IMR-90 (cell line): ENCODE data around the gene RYK. TPM values are rescaled to one million over a fixed set of nuclear protein-coding genes. Genes with fewer than 3 reads are reported as not detected.

Experiments
- ATAC-seq: fragments of 200-7000 bp; cut with Tn5 transposase; 2 replicates; pipeline ENCODE4 v1.9.1; 2020; ENCODE audit warnings: low read depth, mild to moderate bottlenecking, moderate library complexity
- BruUV-seq: library from RNA; stranded (reverse); fragments of 400-500 nt; replicated peaks from 2 replicates; lab custom pipeline; 2021; lab: Mats Ljungman, UMichigan
- CTCF ChIA-PET: fragments of 300-600 bp; formaldehyde crosslinking; extraction: SDS; loops from one replicate; lab custom pipeline; 2021; ENCODE audit warnings: antibody characterized with exemption; lab: Yijun Ruan, JAX
- POLR2A ChIA-PET: fragments of 300-600 bp; sonication (Branson Sonifier 250); formaldehyde crosslinking; loops from one replicate; lab custom pipeline; 2022; ENCODE audit warnings: antibody characterized with exemption; ENCODE audit not compliant: unreplicated experiment; lab: Charles Lee
- DNase-seq: peaks from one replicate; pipeline ENCODE4 v3.0.0; 2013
- H2AFZ ChIP-seq: replicated peaks from 2 replicates; pipeline ENCODE3; 2013; ENCODE audit warnings: low read length, mild to moderate bottlenecking; ENCODE audit not compliant: poor library complexity
- H2AK5ac ChIP-seq: 2 replicates; pipeline ENCODE4 v1.6.1; 2013; ENCODE audit warnings: low read depth, low read length, inconsistent platforms
- H2AK9ac ChIP-seq: replicated peaks from 2 replicates; pipeline ENCODE3; 2013; ENCODE audit warnings: mild to moderate bottlenecking, low read depth, low read length, moderate library complexity; ENCODE audit not compliant: poor library complexity
- H2BK120ac ChIP-seq: 2 replicates; pipeline ENCODE4 v1.6.1; 2013; ENCODE audit warnings: low read depth, low read length, inconsistent platforms
- H2BK15ac ChIP-seq: 3 replicates; pipeline ENCODE4 v1.6.1; 2013; ENCODE audit warnings: low read depth, low read length, inconsistent platforms
- H2BK20ac ChIP-seq: 2 replicates; pipeline ENCODE4 v1.6.1; 2013; ENCODE audit warnings: low read depth, mild to moderate bottlenecking, inconsistent platforms, low read length, moderate library complexity
- H2BK5ac ChIP-seq: 2 replicates; pipeline ENCODE4 v1.6.1; 2013; ENCODE audit warnings: mild to moderate bottlenecking, low read depth, low read length, inconsistent platforms; ENCODE audit not compliant: poor library complexity, severe bottlenecking
- H3K14ac ChIP-seq: replicated peaks from 2 replicates; pipeline ENCODE4 v1.6.1; 2013; ENCODE audit warnings: low read depth, low read length, inconsistent platforms
- H3K18ac ChIP-seq: 2 replicates; pipeline ENCODE4 v1.6.1; 2013; ENCODE audit warnings: low read depth, low read length, control low read depth
- H3K23ac ChIP-seq: 2 replicates; pipeline ENCODE4 v1.6.1; 2013; ENCODE audit warnings: low read depth, low read length, inconsistent platforms
- H3K27ac ChIP-seq: 2 replicates; pipeline ENCODE4 v1.5.1; 2013; ENCODE audit warnings: mild to moderate bottlenecking, control low read depth, low read length; ENCODE audit not compliant: insufficient read depth
- H3K27me3 ChIP-seq: 2 replicates; pipeline ENCODE4 v1.6.1; 2013; ENCODE audit warnings: low read length; ENCODE audit not compliant: control insufficient read depth, insufficient read depth
- H3K36me3 ChIP-seq: 2 replicates; pipeline ENCODE4 v1.6.1; 2013; ENCODE audit warnings: low read length, mixed read lengths; ENCODE audit not compliant: control insufficient read depth, insufficient read depth
- H3K4ac ChIP-seq: 2 replicates; pipeline ENCODE4 v1.6.1; 2013; ENCODE audit warnings: low read depth, low read length, inconsistent platforms
- H3K4me1 ChIP-seq: 2 replicates; pipeline ENCODE4 v1.6.1; 2013; ENCODE audit warnings: low read length, mixed read lengths; ENCODE audit not compliant: control insufficient read depth, insufficient read depth
- H3K4me2 ChIP-seq: 2 replicates; pipeline ENCODE4 v1.6.1; 2013; ENCODE audit warnings: low read depth, mild to moderate bottlenecking, control low read depth, low read length, moderate library complexity
- H3K4me3 ChIP-seq: 2 replicates; pipeline ENCODE4 v1.5.1; 2013; ENCODE audit warnings: low read depth, mild to moderate bottlenecking, control low read depth, low read length, moderate library complexity; ENCODE audit not compliant: insufficient read depth
- H3K56ac ChIP-seq: 2 replicates; pipeline ENCODE4 v1.6.1; 2013; ENCODE audit warnings: low read length, inconsistent platforms; ENCODE audit not compliant: insufficient read depth; ENCODE audit errors: extremely low read depth
- H3K79me1 ChIP-seq, 2 experiments: 2 replicates each; pipeline ENCODE4 v1.6.1; 2013; ENCODE audit warnings: low read length in 2 of 2, inconsistent platforms in 1 of 2, low read depth in 1 of 2
- H3K9ac ChIP-seq: 2 replicates; pipeline ENCODE4 v1.6.1; 2013; ENCODE audit warnings: low read depth, low read length, control low read depth
- H3K9me1 ChIP-seq: 2 replicates; pipeline ENCODE4 v1.6.1; 2013; ENCODE audit warnings: low read length, inconsistent platforms; ENCODE audit not compliant: insufficient read depth
- H3K9me3 ChIP-seq: 2 replicates; pipeline ENCODE4 v1.6.1; 2013; ENCODE audit warnings: low read length; ENCODE audit not compliant: control insufficient read depth, insufficient read depth
- H4K20me1 ChIP-seq: 2 replicates; pipeline ENCODE4 v1.6.1; 2013; ENCODE audit warnings: low read length, inconsistent platforms; ENCODE audit not compliant: insufficient read depth
- H4K5ac ChIP-seq: 2 replicates; pipeline ENCODE4 v1.6.1; 2013; ENCODE audit warnings: mild to moderate bottlenecking, low read depth, low read length, control low read depth
- H4K8ac ChIP-seq, 2 experiments: 2 replicates each; pipeline ENCODE4 v1.6.1; 2013; ENCODE audit warnings: low read depth in 2 of 2, low read length in 2 of 2, control low read depth in 1 of 2, inconsistent platforms in 1 of 2
- H4K91ac ChIP-seq: 2 replicates; pipeline ENCODE4 v1.6.1; 2013; ENCODE audit warnings: low read depth, low read length, inconsistent platforms; ENCODE audit not compliant: insufficient read depth
- BHLHE40 ChIP-seq: fragments of 150-350 bp; IDR thresholded peaks from 2 replicates; pipeline ENCODE4 v1.6.1; 2016; ENCODE audit warnings: mild to moderate bottlenecking, low read depth, low read length
- CEBPB ChIP-seq: IDR thresholded peaks from 2 replicates; pipeline ENCODE4 v1.6.1; 2012; ENCODE audit warnings: low read depth, low read length, improper control_type of control experiment
- CHD1 ChIP-seq: IDR thresholded peaks from 2 replicates; pipeline ENCODE4 v1.6.1; 2012; ENCODE audit warnings: low read depth, low read length, improper control_type of control experiment
- FOS ChIP-seq: fragments of 150-350 bp; IDR thresholded peaks from 2 replicates; pipeline ENCODE4 v1.6.1; 2016; ENCODE audit warnings: low read depth, low read length
- MAFK ChIP-seq: IDR thresholded peaks from 2 replicates; pipeline ENCODE4 v1.6.1; 2012; ENCODE audit warnings: low read depth, low read length, improper control_type of control experiment
- MAZ ChIP-seq: IDR thresholded peaks from 2 replicates; pipeline ENCODE4 v1.6.1; 2012; ENCODE audit warnings: low read depth, mild to moderate bottlenecking, low read length, improper control_type of control experiment, moderate library complexity, borderline replicate concordance
- MXI1 ChIP-seq: IDR thresholded peaks from 2 replicates; pipeline ENCODE4 v1.6.1; 2012; ENCODE audit warnings: low read depth, mild to moderate bottlenecking, low read length, moderate library complexity, borderline replicate concordance
- NFE2L2 ChIP-seq: fragments of 150-350 bp; IDR thresholded peaks from 2 replicates; pipeline ENCODE4 v1.6.1; 2016; ENCODE audit warnings: low read depth, mild to moderate bottlenecking, low read length
- POLR2A ChIP-seq: IDR thresholded peaks from 2 replicates; pipeline ENCODE4 v1.6.1; 2012; ENCODE audit warnings: mild to moderate bottlenecking, low read depth, low read length
- RAD21 ChIP-seq: IDR thresholded peaks from 2 replicates; pipeline ENCODE4 v1.6.1; 2012; ENCODE audit warnings: low read length, improper control_type of control experiment
- RCOR1 ChIP-seq: IDR thresholded peaks from 2 replicates; pipeline ENCODE4 v1.6.1; 2012; ENCODE audit warnings: mild to moderate bottlenecking, low read length, improper control_type of control experiment; ENCODE audit not compliant: insufficient replicate concordance
- RFX5 ChIP-seq: IDR thresholded peaks from 2 replicates; pipeline ENCODE4 v1.8.0; 2012; ENCODE audit warnings: low read depth, mild to moderate bottlenecking, low read length, moderate library complexity
- SMC3 ChIP-seq: fragments of 150-350 bp; IDR thresholded peaks from 2 replicates; pipeline ENCODE4 v1.6.1; 2016; ENCODE audit warnings: low read depth, mild to moderate bottlenecking, antibody characterized with exemption, low read length, moderate library complexity
- WGBS, 2 experiments: methylation state at CpG; one replicate each; pipeline versions ENCODE4 v1.1.5 to v1.1.7; 2013; ENCODE audit warnings: missing lambda C conversion rate in 2 of 2; ENCODE audit not compliant: insufficient read length in 1 of 2; ENCODE audit errors: extremely low coverage in 2 of 2; 5-methylcytosine and 5-hydroxymethylcytosine counted together
- dilution Hi-C: fragments of 300-500 bp; cut with HindIII; formaldehyde crosslinking; loops from one replicate; pipeline ENCODE4 v1.14.3; 2018; ENCODE audit warnings: low sequenced_read_pairs; ENCODE audit not compliant: unreplicated experiment
- in situ Hi-C: fragments of 300-500 bp; cut with MboI; formaldehyde crosslinking; loops from 3 replicates; pipeline ENCODE4 v1.14.3; 2019; ENCODE audit warnings: low sequenced_read_pairs, inconsistent platforms, mixed read lengths
- intact Hi-C: fragments of 100-400 bp; cut with micrococcal nuclease; formaldehyde crosslinking; loops from 2 replicates; pipeline ENCODE4 v1.10.0; 2022
- polyA plus RNA-seq, 3 experiments: library from polyadenylated mRNA; depleted of rRNA; stranded (reverse); fragments of >200 nt; gene quantifications; 2 replicates each; pipeline ENCODE4 v1.2.3, GENCODE V29; 2012; ENCODE audit warnings: low replicate concordance in 1 of 3
- total RNA-seq: library from RNA; depleted of rRNA; stranded (reverse); fragments of >200 nt; gene quantifications from 2 replicates; pipeline ENCODE4 v1.2.3, GENCODE V29; 2012
- TF ChIP-seq, protein P1 (sequence below): fragments of 150-350 bp; IDR thresholded peaks from 2 replicates; pipeline ENCODE4 v1.6.1; 2017; ENCODE audit warnings: mild to moderate bottlenecking, antibody characterized with exemption, low read length, low read depth
- TF ChIP-seq, protein P2 (sequence below): conservative IDR thresholded peaks from 2 replicates; pipeline ENCODE4 v1.5.1; 2012; ENCODE audit warnings: mild to moderate bottlenecking, low read depth, low read length, improper control_type of control experiment
- TF ChIP-seq, protein P3 (sequence below): fragments of 150-350 bp; IDR thresholded peaks from 2 replicates; pipeline ENCODE4 v1.6.1; 2016; ENCODE audit warnings: low read depth, mild to moderate bottlenecking, low read length, moderate library complexity, borderline replicate concordance

RYK gene
- total and polyA plus RNA-seq, 2 of the 4 experiments (the other 2 are of a cell fraction), result 42.4 to 106 TPM

DNA sequence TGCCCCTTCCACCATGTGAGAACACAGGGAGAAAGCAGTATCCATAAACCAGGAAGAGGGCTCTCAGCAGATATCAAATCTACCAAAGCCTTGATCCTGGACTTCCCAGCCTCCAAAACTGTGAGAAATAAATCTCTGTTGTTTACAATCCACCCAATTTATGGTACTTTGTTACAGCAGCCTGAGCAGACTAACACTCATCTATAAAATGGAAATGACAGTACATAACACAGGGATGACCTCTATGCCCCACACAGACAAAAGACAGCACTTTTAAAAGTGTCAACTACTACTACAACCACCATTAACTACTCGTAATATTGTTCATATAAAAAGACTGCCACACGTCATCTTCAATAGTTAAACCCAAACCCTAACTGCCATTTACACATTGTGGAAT is 5.7 kb downstream of the RYK start:
- Histone ChIP-seq H4K91ac (no peak overlapping the region), H3K79me1 (peaks cover 7 to 74% of the 10 kb centered on the region in 2 experiments; a peak in 3 of 4 replicates), H3K27ac (no peak overlapping the region), H3K9me3 (no peaks in the 10 kb centered on the region), H3K4me1 (peaks cover 11% of the 10 kb centered on the region), H2BK120ac (no peak overlapping the region), H2AK9ac (no peak overlapping the region), H3K56ac (no peak overlapping the region), H2BK5ac (no peak overlapping the region), H3K23ac (no peak overlapping the region), H3K14ac (no peak overlapping the region), H3K9me1 (peaks cover 23% of the 10 kb centered on the region), H2BK20ac (no peak overlapping the region), H4K20me1 (peaks cover 87% of the 10 kb centered on the region), H3K36me3 (peaks cover 3% of the 10 kb centered on the region), H3K9ac (no peak overlapping the region), H4K5ac (no peak overlapping the region), H3K18ac (no peak overlapping the region), H4K8ac (no peak overlapping the region), H3K4me2 (no peak overlapping the region), H2AFZ (no peak overlapping the region), H2AK5ac (no peak overlapping the region), H3K4me3 (no peak overlapping the region), H2BK15ac (no peak overlapping the region), H3K4ac (no peak overlapping the region), H3K27me3 (no peaks in the 10 kb centered on the region)
- in situ Hi-C loops, result no loop called here
- dilution Hi-C loops, result no loop called here
- no peak for DNase-seq
- TF ChIP-seq MXI1 (no peak), MAZ (no peak), FOS (no peak), RAD21 (no peak), SMC3 (no peak), NFE2L2 (no peak), RCOR1 (no peak), BHLHE40 (no peak), MAFK (no peak), CEBPB (no peak), POLR2A (no peak), CHD1 (no peak), RFX5 (no peak)
- TF ChIP-seq, protein P1, sequence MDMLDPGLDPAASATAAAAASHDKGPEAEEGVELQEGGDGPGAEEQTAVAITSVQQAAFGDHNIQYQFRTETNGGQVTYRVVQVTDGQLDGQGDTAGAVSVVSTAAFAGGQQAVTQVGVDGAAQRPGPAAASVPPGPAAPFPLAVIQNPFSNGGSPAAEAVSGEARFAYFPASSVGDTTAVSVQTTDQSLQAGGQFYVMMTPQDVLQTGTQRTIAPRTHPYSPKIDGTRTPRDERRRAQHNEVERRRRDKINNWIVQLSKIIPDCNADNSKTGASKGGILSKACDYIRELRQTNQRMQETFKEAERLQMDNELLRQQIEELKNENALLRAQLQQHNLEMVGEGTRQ, result no peak
- TF ChIP-seq, protein P2, sequence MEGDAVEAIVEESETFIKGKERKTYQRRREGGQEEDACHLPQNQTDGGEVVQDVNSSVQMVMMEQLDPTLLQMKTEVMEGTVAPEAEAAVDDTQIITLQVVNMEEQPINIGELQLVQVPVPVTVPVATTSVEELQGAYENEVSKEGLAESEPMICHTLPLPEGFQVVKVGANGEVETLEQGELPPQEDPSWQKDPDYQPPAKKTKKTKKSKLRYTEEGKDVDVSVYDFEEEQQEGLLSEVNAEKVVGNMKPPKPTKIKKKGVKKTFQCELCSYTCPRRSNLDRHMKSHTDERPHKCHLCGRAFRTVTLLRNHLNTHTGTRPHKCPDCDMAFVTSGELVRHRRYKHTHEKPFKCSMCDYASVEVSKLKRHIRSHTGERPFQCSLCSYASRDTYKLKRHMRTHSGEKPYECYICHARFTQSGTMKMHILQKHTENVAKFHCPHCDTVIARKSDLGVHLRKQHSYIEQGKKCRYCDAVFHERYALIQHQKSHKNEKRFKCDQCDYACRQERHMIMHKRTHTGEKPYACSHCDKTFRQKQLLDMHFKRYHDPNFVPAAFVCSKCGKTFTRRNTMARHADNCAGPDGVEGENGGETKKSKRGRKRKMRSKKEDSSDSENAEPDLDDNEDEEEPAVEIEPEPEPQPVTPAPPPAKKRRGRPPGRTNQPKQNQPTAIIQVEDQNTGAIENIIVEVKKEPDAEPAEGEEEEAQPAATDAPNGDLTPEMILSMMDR, result no peak
- TF ChIP-seq, protein P3, sequence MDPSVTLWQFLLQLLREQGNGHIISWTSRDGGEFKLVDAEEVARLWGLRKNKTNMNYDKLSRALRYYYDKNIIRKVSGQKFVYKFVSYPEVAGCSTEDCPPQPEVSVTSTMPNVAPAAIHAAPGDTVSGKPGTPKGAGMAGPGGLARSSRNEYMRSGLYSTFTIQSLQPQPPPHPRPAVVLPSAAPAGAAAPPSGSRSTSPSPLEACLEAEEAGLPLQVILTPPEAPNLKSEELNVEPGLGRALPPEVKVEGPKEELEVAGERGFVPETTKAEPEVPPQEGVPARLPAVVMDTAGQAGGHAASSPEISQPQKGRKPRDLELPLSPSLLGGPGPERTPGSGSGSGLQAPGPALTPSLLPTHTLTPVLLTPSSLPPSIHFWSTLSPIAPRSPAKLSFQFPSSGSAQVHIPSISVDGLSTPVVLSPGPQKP, result no peak
- no peak for ATAC-seq
- intact Hi-C loops, result loop anchor here (5.0 kb wide), 1 partner anchor 33 kb away; no protein-coding TSS in a partner anchor
- BruUV-seq, result no TSS peak
- ChIA-PET POLR2A (no interaction called here), CTCF (interaction anchor here (0.8 to 1.5 kb wide), 3 partner anchors 11 to 33 kb away, joined by 3 read pairs; no protein-coding TSS in a partner anchor)
- WGBS, 2 experiments, result no CpG with 5 or more reads among the region's 2 CpGs
